Islet of Langerhans (tissue), 1 donor: ENCODE results near the gene ELL2.
A peak's percentile ranks its signal among the peaks of the same experiment; 100 is the strongest.

ENCODE experiments used
- FAIRE-seq: peaks from one replicate; lab custom pipeline; 2011; peaks lifted over from hg19 to GRCh38; lab: Jason Lieb, UNC

Gene ELL2

DNA sequence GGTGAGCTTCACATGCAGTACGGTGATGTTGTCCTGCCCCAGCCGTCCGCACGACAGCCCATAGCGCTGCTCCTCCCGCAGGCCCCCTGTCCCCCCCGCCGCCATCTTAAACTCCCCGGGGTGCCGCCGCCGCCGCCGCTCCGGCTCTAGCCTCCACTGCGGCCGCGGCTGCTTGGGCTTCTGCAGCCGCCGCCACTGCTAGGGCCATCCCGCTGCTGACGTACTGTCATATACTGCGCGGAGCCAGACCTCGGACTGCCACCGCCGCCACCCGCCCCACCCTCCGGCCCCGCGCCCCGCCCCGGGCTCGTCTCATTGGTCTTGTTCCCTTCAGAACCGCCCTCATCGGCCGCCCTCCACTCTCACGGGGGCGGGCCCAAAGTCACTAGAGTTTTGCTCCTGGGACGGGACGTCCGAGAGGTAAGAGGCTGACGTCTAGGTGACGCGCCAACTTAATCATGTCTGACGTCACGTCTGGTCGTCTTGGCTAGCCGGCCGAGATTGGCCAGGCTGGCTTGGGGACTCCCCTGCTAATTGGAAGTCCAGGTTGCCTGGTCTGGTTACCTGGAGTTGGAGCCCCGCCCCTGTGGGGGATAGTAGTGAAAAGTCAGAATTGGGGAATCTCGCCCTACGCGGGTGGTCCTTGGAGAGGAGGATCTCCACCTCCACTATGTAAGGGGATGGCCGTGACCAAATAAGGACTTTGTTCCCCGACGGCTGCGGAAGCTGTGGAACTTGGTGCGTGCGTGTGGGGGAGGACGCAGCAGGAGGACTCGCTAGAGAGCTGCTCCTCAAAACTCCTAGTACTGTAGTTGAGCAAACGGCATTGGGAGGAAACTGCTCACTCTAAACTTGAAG is at the start of gene ELL2:
TSS of gene ELL2 (minus strand) at position 235 of the 858 bp plus-strand sequence. CDS start at position 105, 130 bp downstream.
- peak; percentile 69 for FAIRE-seq

- FAIRE-seq: no peak
Measured at GRCh38 chr5:96008987-96009647, 47.5 kb upstream of the ELL2 start.

DNA sequence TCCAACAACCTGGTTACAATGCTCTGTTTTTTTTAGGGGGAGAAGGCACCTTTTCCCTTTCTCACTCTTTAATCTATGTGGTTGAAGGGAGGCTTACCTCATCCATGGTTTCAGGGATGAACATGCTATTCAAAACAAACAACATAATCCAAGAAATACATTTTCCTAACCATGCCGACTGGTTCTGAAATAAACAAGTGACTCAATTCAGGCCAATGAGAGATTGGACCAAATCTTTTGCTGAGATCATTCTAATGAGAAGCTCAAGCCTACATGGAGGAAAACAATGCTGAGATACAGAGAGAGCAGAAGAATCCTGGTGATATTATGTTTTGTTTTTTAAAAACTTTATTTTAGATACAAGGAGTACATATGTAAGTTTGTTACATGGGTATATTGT is 46.8 kb upstream of the ELL2 start:
- no peak for FAIRE-seq

DNA sequence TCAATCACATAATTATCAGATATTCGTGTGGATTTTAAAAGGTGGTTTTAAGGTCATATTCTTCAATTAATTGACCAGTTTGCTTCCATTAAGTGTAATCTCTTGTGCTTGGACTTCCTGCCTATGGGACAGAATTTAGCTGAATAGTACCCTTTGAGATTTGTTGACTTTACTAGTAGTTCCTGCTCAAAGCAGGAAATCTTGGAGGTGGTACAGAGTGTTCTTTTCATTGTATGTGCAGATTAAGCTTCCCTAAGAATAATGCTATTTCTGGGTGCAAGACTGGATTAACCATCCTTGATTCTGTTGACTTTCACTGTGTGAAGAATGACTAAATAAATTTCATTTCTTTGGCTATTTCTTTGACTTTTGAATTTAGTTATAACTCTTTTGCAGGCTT is 45.4 kb upstream of the ELL2 start:
- FAIRE-seq: no peak

GRCh38 chr5:96006291-96006690 is 44.6 kb upstream of the ELL2 start:
- FAIRE-seq: no peak

- FAIRE-seq: no peak
Measured at GRCh38 chr5:96004754-96005153, 43.1 kb upstream of the ELL2 start.

- no peak for FAIRE-seq
Measured at GRCh38 chr5:96004087-96004486, 42.4 kb upstream of the ELL2 start.

- FAIRE-seq: no peak
Measured at GRCh38 chr5:96001262-96001661, 39.6 kb upstream of the ELL2 start.

GRCh38 chr5:96000308-96000707 is 38.7 kb upstream of the ELL2 start:
- FAIRE-seq: no peak

DNA sequence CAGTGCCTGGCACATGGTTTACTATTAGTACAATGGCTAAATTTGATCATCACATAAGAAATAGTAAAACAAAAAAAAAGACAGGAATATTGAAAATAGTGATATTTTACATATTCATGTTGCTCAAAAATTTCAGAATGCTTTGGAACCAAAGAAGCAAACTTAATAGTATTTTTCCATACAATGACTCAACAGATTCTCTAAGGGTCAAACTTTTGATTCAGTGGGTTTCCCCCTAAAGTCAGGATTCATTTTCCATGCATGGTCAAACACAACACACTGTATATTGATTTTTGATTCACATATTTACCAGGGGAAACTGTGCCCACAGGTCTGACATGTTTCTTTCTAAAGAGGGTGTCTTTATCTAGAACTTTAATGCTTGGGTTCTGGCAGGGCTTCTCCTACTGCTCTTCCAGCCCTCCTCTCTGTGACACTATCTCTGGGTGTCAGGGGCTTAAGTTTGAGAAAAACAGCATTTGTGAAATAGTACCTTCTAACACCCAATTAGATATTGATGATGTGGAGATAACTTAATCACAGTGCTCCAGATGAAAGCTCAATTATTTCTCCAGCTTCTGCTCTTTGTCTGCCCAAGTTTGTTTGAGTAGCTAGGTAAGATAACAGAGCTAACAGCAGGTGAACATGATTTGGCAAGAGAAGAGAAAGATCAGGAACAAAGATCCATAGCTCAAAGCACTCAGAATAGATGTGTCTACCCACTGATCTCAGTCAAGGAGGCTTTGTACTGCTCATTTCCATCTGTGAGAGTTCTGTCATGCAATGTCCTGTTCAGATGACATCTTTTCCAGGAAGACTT is 35.5 kb upstream of the ELL2 start:
- FAIRE-seq: no peak

- no peak for FAIRE-seq
Measured at GRCh38 chr5:95995962-95996489, 34.4 kb upstream of the ELL2 start.

DNA sequence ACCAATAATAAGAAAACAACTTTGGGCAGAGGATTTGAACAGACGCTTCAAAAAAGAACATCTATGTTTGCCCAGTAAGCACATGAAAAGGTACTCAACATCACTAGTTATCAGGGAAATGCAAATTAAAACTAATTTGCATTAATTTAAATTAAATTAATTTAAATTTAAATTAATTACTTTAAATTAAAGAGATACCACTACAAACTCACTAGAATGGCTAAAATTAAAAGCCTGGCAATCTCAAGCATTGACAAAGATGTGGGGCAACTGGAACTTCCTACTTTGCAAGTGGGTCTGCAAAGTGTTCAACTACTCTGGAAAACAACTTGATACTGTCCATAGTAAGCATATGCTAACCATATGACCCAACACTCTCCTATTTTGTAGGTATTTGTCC is 32.1 kb upstream of the ELL2 start:
- FAIRE-seq: no peak

DNA sequence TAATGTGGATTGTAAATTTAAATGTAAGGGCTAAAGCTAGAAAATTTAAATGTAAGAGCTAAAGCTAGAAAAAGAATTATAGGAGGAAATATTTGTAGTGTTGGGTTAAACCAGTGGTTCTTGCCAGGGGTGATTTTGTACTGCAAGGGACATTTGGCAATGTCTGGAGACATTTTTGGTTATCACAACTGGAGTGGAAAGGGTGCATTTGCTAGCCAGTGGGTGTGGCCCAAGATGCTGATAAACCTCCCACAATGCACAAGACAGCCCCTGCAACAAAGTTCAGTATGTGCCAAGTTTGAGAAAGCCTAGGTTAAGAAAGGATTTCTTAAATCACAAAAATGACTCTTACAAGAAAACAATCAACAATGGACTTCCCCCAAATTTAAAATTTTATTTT is 31.6 kb upstream of the ELL2 start:
- FAIRE-seq: no peak

DNA sequence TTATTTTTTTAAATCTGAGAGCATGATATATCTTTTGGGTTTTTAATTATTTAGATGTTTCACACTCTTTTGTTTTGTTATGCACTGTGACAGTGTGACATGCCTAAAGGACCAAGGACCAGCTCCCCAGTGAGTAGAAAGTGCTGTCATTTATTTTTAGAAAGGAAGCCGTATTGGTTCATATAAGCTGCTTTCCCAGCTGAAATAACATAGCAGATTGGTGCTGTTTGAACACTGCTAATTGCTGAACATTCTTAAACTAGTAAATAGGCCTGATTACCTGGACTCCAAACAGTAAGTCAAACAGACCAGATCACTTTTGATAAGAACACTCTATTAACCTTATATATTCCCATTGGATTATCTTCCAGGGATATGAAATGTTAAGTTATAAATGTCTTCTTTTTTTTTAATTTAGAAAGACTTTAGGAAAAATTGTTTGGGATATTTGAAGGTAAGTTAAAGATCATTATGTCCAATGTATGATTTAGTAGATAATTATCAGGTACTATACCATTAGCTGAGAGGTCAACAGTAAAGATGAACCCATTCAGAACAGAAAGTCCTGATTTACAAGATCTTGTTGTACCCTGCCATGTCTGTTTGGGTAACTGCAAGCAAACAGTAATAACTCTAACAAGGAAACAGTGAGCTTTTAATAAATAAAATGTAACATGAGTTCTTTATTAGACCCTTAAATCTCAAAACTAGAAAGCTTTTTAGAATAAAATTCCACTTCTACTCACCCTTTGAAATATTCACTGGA is 27.8 kb upstream of the ELL2 start:
- FAIRE-seq: peak; percentile 100

DNA sequence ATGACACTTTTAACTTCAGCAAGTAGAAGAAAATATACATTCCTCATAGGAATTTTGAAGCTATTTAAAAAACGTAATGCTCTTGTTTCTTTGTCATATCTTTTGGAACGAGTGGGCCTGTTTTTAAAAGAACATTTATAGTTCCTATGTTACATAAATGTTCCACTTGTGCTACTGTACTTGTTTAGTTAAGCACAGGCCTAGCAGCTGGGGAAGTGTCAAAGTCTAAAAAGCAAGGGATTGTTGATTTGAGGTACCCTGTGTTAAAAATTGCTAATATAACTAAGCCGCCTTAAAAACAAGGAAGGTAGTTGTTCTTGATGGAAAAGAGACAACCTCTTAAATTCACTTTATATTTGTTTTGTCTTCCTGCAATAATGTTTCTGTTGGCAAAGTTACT is 27.2 kb upstream of the ELL2 start:
- no peak for FAIRE-seq

DNA sequence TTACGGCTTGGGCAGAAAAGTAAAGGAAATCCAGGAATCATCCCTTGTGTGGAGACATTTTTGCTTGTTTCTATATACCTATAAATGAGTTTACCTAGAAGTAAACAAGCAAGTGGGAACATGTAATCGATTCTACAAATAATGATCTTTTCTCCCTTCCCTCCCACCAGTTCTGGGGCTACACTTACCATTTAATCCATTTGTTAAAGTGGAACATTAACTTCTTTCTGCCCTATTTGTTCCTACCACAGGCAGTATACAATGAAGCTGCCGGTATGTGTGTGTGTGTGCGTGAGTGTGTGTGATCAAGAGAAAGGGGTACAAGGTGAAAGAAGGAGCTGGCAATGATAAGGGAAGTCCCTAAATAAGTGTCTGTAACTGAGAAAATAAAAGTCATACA is 26.4 kb upstream of the ELL2 start:
- FAIRE-seq: no peak

- peak; percentile 56 for FAIRE-seq
Measured at GRCh38 chr5:95986937-95987520, 25.4 kb upstream of the ELL2 start.

- FAIRE-seq: no peak
Measured at GRCh38 chr5:95986001-95986400, 24.4 kb upstream of the ELL2 start.

GRCh38 chr5:95985249-95985648 is 23.6 kb upstream of the ELL2 start:
- no peak for FAIRE-seq

GRCh38 chr5:95984287-95984938 is 22.8 kb upstream of the ELL2 start:
- peak; percentile 88 for FAIRE-seq

- FAIRE-seq: no peak
Measured at GRCh38 chr5:95983509-95983908, 21.9 kb upstream of the ELL2 start.
